Measurements from ENCODE around the gene CH25H. TPM values are rescaled to one million over a fixed set of nuclear protein-coding genes. Genes with fewer than 3 reads are reported as not detected.

The CH25H gene
- total and polyA plus RNA-seq, 12 donors = 0.80 to 16.3 (median 4.9) TPM; not detected in 1

GRCh38 chr10:89241026-89241425 is 33.9 kb upstream of the CH25H start:
- intact Hi-C loops (cut with DNase I) = no loop called here
- no peak for DNase-seq
- Histone ChIP-seq H3K9me3 (replicated peaks in 1 of 3) (no peaks in the 10 kb centered on the region), H3K27me3 (no peaks in the 10 kb centered on the region), H3K36me3 (replicated peaks in 1 of 2) (peaks cover 0 to 7% of the 10 kb centered on the region in 2 donors), H3K4me1 (replicated peaks in 1 of 2) (peaks cover 9 to 10% of the 10 kb centered on the region in 2 donors), H3K27ac (no peak overlapping the region), H3K4me3 (no peak overlapping the region)
- WGBS, 4 donors = 86 to 99% (median 92%) methylated on average over 3 of the region's 3 CpGs
- TF ChIP-seq CTCF (IDR thresholded peaks at IDR 0.05) (no peak), POLR2A (IDR thresholded peaks at IDR 0.05) (no peak)

DNA sequence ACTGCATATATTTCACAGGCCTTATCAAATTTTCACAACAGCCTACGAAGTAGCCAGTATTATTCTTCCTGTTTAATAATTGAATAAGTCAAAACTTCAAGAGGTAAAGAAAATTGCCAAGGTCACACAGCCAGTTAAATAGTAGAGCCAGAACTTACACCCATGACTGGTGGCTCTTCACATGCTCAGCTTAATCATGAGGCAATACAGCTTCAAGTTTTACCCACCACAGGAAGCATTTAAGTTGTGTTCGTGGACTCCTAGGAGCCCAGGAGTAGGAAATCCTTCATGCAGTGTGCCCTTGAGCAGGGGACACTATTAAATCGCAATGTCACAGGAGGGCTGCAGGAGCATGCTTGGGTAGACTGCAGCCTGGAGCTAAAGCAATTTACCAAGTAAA is 33.4 kb upstream of the CH25H start:
- no peak for DNase-seq
- H3K27me3 ChIP-seq = no peaks in the 10 kb centered on the region
- intact Hi-C loops (cut with DNase I) = no loop called here
- no peak overlapping the region for H3K4me3 ChIP-seq
- H3K36me3 ChIP-seq (replicated peaks in 1 of 2) = peaks cover 0 to 7% of the 10 kb centered on the region in 2 donors
- 77 to 89% (median 80%) methylated on average over 3 of the region's 3 CpGs for WGBS, 4 donors
- H3K4me1 ChIP-seq (replicated peaks in 1 of 2) = peaks cover 9 to 10% of the 10 kb centered on the region in 2 donors
- no peak overlapping the region for H3K27ac ChIP-seq
- H3K9me3 ChIP-seq (replicated peaks in 1 of 3) = no peaks in the 10 kb centered on the region
- TF ChIP-seq CTCF (IDR thresholded peaks at IDR 0.05) = no peak
- TF ChIP-seq POLR2A (IDR thresholded peaks at IDR 0.05) = no peak

GRCh38 chr10:89238956-89239644 is 32.0 kb upstream of the CH25H start:
- intact Hi-C loops (cut with DNase I) = no loop called here
- DNase-seq = no peak
- Histone ChIP-seq H3K4me3 (no peak overlapping the region), H3K4me1 (replicated peaks in 1 of 2) (peaks cover 9 to 16% of the 10 kb centered on the region in 2 donors), H3K27ac (no peak overlapping the region), H3K36me3 (replicated peaks in 1 of 2) (peaks cover 0 to 3% of the 10 kb centered on the region in 2 donors), H3K9me3 (replicated peaks in 1 of 3) (no peaks in the 10 kb centered on the region), H3K27me3 (no peaks in the 10 kb centered on the region)
- 69 to 87% (median 81%) methylated on average over 4 to 5 of the region's 5 CpGs for WGBS, 4 donors
- TF ChIP-seq CTCF (IDR thresholded peaks at IDR 0.05) (no peak), POLR2A (IDR thresholded peaks at IDR 0.05) (no peak)

DNA sequence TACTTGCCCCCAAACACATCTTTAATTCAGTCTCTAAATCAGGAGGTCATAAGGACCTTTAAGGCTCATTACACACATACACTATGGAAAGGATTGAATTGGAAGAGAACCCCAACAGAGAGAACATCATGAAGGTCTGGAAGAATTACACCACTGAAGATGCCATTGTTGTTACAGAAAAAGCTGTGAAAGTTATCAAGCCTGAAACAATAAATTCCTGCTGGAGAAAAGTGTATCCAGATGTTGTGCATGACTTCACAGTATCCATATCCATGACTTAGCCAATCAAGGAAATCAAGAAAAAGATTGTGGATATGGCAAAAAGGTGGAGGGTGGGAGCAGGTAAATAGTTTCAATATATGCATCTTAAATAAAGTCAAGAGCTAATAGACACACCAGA is 30.7 kb upstream of the CH25H start:
- Histone ChIP-seq H3K27ac (no peak overlapping the region), H3K27me3 (no peaks in the 10 kb centered on the region), H3K9me3 (replicated peaks in 1 of 3) (no peaks in the 10 kb centered on the region), H3K4me3 (no peak overlapping the region), H3K4me1 (replicated peaks in 1 of 2) (peaks cover 9 to 16% of the 10 kb centered on the region in 2 donors), H3K36me3 (replicated peaks in 1 of 2) (peaks cover 0 to 3% of the 10 kb centered on the region in 2 donors)
- DNase-seq = no peak
- intact Hi-C loops (cut with DNase I) = no loop called here
- TF ChIP-seq POLR2A (IDR thresholded peaks at IDR 0.05) (no peak), CTCF (IDR thresholded peaks at IDR 0.05) (no peak)
